OCI-LY7 (cell line): ENCODE data around the gene HASPIN.

Experiments
- CTCF ChIP-seq: fragments of 200-600 bp; sonication (generic); conservative IDR thresholded peaks from 2 replicates; pipeline ENCODE4 v1.5.1; 2014; ENCODE audit warnings: mild to moderate bottlenecking, antibody characterized with exemption, low read length, moderate library complexity, mixed read lengths
- EZH2phosphoT487 ChIP-seq: fragments of 200-600 bp; sonication (generic); IDR thresholded peaks from 2 replicates; pipeline ENCODE4 v1.6.1; 2018; ENCODE audit warnings: low read depth, borderline replicate concordance, mild to moderate bottlenecking, mixed run types, antibody characterized with exemption, low read length, moderate library complexity, mixed read lengths

DNA sequence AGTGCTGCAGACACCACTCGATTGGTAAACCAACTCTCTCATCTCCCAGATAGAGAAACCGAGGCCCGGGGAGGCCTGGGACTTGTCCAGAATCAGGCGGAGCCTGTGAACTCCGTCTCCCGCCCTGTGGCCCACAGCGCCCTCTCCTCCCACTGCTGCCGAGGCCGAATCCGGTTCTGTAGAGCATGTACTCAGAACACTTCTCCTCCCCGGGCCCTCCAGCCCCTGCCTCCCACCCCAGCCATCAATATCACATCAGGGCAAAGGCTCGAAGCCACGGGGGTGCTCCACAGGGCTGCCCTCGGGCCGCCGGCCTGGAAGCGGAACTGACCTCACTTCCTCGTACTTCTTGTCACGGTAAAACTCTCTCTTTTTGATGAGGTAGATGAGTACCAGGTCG is 42.1 kb upstream of the HASPIN start:
- no peak for TF ChIP-seq CTCF
- TF ChIP-seq EZH2phosphoT487: no peak
